GM19324 (cell line): ENCODE measurements around the gene MAN2B2.
"Not testable (repeated sequence)": the region's sequence is repeated elsewhere in the genome, so short reads cannot be mapped to it uniquely, and the experiment has no call there.

ENCODE experiments used
- ATAC-seq: cut with Tn5 transposase; IDR thresholded peaks from one replicate; pipeline ENCODE4 v1.9.1; 2021; ENCODE audit warnings: mild to moderate bottlenecking, moderate library complexity; ENCODE audit not compliant: unreplicated experiment, low FRiP score

The MAN2B2 gene

DNA sequence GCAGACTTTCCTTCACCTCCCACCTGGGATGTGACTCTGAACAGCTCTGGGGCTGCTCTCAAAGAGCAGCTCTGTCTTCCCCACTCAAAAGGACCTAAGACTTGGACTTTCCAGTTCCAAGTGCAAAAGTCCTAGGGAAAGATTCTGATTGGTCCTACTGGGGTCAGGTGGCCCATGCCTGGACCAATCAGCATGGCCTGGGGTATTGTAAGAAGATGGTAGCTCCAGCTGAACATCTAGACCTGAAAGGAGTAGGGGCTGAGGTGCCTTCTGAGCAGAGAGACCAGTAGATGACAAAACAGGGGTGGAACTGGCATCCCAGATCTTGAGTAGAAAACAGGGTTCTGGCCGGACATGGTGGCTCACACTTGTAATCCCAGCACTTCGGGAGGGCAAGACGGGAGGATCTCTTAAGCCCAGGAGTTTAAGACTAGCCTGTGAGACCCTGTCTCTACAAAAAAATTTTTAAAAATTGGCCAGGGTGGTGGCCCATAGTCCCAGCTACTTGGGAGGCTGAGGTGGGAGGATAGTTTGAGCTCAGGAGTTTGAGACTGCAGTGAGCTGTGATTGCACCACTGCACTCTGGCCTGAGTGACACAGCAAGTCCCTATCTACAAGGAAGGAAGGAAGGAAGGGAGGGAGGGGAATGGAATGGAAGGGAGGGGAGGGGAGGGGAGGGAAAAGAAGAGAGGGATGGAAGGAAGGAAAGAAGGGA, 38.1 kb downstream of the MAN2B2 start:
- ATAC-seq = no peak

DNA sequence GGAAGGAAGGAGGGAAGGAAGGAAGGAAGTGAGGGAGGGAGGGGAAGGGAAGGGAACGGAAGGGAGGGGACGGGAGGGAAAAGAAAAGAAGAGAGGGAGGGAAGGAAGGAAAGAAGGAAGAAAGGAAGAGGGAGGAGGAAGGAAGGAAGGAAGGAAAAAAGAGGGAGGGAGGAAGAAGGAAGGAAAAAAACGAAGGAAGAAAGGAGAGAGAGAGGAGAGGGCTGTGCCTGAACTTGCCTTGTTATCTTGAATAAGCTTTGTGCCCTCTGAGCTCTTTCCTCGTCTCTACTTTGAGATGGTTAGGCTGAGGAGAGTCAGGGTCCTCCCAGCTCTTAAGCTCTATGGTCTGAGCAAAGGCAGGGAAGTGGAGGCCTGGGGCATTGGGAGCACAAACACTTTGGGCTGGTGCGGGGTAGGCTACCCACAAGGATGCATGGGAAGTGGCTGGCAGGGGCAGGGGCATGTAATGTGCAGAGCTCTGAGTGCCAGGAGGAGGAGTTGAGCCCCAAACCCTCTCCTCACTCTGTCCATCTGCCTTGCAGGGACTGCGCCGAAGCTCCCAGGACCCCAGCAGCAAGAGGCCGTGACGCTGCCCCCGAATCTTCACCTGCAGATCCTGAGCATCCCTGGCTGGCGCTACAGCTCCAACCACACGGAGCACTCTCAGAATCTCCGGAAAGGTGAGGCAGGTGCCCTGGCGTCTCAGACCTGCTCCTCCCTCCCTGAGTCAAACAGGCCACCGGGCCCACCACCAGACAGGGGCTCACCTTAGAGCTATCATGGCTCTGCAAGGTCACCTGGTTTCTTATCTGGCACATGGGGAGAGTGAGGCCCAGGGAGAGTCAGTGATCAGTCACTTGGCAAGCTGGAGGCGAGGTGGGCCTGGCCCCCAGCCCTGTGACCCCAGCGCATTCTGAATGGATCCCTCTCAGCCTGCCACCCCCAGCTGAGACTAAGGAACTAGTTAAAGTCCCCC, 39.0 kb downstream of the MAN2B2 start:
- ATAC-seq = no peak

DNA sequence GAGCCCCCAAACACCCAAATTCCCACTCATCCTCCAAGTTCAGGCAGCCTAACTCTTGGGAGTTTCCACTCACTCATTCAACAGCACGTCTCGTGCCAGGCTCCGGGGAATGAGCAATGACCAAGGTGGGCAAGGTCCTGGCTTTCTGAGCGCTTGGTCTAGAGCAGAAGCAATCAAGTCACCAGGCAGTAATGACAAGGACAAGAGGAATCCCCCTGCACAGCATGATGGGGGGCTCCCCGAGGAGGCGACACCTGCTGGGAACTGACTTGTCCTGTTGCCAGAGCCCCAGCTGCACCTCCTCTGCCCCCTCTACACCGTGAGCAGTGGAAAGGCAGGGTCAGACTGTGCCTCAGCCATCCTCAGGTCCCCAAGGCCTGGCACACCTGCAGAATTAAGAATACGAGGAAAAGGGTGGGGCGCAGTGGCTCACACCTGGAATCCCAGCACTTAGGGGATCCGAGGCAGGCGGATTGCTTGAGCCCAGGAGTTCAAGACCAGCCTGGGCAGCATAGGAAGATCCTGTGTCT, 39.8 kb downstream of the MAN2B2 start:
- no peak for ATAC-seq

DNA sequence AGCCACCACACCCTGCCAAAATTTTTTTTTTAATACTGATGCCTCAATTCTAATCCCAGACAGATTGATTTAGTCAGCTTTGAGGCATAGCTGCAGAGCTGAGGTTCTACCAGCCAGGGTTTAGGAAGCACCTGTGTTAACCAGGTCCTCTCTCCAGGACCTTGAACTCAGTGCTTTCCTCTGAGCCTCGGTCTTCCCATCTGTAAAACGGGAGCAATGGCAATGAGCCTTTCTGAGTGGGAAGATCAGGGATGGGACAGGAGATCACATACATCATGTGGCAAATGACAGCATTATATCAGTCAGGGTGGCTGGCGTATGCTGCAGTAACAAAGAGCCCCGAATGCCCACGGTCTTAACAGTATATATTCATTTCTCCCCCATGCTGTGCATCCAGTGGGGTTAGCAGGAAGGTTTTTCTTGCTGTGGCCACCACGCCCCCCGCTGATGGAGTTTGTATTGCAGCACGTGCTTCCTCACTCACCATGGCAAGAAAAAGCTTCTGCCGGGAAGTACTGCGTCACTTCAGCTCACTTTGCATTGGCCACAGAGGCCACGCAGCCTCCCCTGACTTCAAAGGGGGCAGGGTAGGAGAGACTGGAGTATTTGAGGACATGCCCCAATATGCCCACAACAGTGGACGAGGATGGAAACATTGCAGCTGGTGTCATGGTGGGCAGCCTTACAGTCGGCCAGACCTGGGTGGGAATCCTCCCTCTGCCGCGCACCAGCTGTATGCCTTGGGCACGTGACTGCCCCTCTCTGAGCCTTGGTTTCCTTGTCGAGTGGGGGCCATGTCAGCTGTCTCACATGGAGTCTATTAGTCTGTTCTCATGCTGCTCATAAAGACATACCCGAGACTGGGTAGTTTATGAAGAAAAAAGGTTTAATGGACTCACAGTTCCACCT, 41.4 kb downstream of the MAN2B2 start:
- no peak for ATAC-seq

DNA sequence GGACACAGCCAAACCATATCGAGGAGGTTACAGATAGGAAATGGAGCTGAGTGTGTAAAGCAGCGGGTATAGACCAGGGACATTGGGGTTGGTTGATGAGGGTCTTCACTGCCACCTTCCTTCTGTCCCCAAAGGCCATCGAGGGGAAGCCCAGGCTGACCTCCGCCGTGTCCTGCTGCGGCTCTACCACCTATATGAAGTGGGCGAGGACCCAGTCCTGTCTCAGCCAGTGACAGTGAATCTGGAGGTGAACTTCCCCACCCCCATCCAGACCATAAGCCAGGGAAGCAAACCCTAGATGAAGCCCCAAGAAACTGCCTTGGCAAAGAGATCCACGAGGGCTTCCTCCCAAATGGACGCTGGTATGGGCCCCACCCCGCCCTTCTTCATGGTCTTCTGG, 42.3 kb downstream of the MAN2B2 start:
- no peak for ATAC-seq

DNA sequence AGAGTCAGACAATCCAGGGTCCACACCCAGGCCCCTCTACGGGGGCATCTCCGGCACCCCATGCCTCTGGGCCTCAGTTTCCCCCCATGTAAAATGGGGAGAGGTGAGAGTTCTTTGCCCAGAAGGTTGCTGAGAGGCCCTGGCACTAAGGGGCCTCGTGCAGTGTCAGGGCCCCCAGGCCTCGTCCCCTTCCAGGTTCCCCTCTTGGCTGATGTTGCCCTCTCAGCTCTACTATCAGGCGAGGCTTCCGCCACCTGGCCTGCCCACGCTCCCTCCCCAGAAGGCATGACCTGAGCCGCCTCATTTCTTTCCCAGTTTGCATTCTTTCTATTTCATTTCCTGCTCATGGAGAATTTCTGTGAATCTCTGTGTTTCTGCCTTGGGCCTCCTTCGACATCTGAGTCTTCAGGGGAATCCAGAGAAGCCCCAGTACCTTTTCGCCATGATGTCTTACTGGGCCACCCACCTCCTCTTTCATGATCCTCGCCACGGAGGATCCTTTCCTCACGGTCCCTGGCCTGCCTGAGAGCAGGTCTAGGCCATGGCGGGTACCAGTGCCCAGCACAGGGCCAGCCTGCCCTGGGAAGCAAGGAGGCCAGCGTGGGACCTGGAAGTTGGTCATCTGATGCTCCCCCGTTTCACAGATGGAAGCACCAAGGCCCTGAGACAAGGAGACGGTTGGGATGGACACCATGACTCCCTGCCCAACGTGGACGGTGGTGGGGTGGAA, 43.6 kb downstream of the MAN2B2 start:
- ATAC-seq = no peak

DNA sequence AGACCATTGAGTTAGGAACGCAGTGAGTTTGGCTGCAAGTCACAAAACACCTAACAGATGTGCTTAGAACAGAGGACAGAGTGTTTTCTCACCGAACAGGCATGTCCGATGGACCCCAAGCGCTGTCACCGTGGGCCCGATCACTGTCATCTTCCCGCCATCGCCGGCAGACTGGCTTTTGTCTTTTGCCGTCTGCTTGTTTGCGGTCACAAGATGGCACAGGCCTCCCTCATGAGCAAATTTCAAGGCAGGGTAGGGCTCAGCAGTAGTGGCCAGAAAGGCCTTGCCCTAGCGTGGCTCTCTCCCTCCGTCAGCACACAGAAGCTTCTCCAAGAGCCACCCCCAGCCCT, 44.1 kb downstream of the MAN2B2 start:
- ATAC-seq = no peak

DNA sequence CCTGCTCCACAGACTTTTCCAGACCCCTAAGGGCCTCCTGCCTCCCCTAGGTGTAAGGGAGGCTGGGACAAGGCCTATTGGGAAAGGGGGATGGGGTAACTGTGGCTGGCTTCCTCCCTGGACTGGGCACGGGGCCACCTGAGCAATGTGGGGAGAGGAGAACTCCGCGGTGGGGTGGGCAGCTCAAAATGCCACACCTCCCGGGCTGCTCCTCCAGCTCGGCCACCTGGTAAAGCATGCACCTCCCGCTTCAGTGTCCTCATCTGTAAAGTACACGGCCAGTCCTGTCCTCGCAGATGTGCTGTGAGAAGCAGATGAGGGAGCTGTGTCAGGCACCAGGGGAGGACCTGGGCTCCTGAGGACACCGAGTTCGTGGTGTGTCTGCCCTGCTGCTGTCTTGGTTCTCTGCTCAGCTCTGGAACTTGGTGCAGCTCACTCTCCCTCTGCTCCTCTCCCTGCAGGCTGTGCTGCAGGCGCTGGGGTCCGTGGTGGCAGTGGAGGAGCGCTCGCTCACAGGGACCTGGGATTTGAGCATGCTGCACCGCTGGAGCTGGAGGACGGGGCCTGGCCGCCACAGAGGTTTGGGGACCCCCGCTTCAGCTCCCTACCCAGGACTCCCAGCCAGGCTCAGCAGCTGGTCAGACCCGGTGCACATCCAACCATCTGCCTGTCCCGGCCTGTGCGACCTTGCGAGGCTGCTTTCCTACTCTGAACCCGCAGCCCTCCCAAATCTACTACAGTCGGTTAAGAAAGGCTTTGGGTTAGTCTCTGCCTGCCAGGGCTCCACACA, 44.7 kb downstream of the MAN2B2 start:
- ATAC-seq = no peak

DNA sequence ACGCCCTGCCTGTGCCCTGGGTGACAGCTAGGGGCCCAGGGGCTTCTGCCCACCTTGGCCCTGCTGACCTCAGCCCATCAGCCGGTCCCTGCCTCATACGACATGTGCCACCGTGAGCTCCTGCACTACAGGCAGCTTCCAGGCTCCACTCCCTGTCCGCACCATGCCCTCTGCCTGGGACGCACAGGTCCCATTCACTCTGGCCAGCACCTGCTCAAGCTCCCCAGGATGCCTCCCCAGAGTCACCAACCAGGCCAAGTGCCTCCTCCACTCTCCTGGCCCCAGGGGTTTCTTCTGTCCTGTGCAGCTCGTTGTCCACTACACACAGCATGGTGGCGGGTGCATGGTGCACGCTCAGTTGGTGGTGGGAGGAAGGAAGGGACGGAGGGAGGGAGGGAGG, 45.3 kb downstream of the MAN2B2 start:
- no peak for ATAC-seq

DNA sequence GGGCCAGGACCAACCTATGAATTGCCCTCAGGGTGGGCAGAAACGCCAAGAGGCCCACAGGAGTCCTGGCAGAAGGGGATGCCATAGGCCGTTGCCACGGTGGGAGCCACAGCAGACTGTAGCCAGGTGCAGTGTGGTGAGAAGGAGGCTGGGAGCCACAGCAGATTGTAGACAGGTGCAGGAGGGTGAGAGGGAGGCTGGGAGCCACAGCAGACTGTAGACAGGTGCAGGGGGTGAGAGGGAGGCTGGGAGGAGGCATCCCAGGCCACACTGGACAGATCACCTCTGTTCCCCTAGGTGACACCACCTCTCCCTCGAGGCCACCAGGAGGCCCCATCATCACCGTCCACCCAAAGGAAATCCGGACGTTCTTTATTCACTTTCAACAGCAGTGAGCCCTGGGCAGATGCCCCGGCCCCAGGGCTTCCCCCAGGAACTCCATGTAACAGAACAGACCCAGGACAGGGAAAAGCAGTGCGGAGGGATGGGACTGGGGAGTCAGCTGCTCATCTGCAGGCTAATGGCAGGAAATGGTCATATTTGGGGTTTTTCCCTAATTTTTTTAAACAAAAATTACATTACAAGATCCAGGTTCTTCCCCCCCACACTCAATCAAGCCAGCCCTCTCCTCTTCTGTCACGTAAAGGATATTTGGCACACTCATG, 46.0 kb downstream of the MAN2B2 start:
- ATAC-seq = no peak

DNA sequence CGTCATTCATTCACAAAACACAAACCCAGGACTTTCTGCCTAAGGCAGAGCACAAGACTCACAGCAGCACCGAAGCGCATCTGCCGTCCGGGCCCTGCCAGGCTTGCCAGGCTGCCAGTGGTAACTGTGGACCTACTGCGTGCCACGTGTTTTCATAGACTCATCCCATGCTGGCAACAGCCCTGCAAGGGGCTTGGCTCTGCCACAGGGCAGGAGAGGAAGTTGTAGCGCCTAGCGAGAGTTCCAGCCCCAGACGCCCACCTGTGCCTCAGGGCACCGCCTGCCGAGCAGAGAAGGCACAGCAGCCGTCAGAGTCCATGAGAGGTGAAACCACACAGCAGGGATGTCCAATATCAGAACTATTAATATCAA, 46.6 kb downstream of the MAN2B2 start:
- no peak for ATAC-seq

DNA sequence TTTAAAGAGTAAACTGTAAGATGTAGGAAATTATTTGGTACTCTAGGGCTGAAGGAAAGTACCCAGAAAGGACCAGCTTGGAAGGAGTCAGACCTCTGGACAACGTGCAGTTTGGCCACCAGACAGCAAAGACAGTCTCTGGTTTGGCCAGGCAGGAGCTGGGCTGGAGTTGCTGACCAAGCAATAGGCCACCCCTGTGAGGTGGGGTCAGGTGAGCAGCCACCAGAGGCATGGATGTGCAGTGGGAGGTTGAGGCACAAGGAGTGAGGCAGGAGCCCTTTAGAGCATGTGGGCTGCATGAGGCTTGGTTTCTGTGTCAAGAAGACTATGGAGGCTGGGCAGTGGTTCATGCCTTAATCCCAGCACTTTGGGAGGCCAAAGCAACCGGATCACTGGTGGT, 47.8 kb downstream of the MAN2B2 start:
- ATAC-seq = no peak

DNA sequence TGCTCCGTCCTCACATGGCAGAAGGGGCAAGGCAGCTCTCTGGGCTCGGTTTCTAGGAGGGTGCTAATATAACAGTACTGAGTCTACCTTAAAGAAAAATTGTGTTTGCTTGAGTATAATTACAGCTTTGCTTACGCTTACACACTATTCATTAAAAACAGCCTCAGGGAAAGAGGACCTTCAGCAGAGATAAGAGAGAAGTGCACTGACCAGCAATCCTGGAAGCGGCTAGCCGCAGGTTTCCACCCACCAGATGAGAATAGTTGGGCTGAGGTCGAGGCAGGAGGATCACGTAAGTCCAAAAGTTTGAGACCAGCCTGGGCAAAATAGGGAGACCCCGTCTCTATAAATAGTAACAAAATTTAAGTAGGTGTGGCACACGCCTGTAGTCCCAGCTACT, 50.3 kb downstream of the MAN2B2 start:
- no peak for ATAC-seq

DNA sequence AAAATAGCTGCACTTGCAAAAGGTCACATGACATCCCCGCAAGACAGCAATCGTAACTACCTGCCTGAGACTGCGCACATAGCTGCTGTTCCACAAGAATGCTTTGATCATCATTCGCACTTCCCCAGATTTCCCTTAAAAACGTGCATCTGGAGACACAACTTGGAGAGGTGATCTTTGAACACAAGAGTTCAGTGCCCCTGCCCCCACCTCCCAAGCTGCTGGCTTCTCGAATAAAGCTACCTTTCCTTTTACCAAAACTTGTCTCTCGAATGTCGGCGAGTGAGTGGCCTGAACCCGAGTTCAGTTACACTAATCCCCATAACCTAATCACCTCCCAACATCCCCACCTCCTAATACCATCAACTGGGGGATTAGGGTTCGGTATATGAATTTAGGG, 51.1 kb downstream of the MAN2B2 start:
- ATAC-seq = no peak

DNA sequence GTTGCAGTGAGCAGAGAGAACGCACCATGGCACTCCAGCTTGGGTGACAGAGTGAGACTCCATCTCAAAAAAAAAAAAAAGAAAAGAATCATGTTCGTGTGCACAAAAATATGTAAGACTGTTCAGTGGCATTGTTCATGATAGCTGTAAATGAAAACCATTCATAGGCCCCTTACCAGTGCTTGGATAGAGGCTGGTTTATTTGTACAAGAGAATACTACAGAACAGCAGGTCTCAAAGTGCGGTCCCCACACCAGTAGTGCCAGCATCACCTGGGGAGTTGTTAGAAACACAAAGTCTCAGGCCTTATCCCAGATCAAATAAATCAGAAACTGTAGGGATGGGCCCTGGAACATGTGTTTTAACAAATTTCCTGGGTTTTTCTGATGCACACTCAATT, 52.8 kb downstream of the MAN2B2 start:
- ATAC-seq = no peak

DNA sequence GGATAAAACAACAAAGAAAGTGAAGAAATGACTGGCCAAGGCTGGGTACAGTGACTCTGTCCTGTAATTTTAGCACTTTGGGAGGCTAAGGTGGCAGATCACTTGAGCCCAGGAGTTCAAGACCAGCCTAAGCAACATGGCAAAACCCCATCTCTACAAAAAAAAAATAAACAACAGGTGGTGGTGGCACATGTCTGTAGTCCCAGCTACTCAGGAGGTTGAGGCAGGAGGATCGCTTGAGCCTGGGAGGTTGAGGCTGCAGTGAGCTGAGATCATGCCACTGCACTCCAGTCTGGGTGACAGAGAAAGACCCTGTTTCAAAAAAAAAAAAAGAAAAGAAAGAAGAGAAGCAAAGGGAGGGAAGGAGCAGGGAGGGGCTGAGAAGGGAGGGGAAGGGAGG, 53.5 kb downstream of the MAN2B2 start:
- ATAC-seq = not testable (repeated sequence)

DNA sequence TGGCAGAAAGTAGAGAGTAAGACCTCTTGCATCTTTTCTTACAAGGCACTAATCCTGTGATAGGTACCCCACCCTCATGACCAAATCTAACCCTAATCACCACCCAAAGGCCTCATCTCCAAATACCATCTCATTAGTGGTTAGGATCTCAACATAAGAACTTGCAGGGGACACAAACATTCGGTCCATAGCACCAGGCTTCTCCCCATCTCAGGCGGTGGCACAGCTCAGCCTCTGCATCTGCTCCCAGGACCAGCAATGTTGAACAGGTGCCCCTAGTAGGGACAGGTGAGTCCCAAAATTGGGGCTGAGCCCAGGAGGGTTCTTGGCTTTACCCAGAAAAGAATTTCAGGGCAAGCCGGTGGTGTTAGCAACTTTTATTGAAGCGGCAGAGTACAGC, 57.1 kb downstream of the MAN2B2 start:
- ATAC-seq = no peak

DNA sequence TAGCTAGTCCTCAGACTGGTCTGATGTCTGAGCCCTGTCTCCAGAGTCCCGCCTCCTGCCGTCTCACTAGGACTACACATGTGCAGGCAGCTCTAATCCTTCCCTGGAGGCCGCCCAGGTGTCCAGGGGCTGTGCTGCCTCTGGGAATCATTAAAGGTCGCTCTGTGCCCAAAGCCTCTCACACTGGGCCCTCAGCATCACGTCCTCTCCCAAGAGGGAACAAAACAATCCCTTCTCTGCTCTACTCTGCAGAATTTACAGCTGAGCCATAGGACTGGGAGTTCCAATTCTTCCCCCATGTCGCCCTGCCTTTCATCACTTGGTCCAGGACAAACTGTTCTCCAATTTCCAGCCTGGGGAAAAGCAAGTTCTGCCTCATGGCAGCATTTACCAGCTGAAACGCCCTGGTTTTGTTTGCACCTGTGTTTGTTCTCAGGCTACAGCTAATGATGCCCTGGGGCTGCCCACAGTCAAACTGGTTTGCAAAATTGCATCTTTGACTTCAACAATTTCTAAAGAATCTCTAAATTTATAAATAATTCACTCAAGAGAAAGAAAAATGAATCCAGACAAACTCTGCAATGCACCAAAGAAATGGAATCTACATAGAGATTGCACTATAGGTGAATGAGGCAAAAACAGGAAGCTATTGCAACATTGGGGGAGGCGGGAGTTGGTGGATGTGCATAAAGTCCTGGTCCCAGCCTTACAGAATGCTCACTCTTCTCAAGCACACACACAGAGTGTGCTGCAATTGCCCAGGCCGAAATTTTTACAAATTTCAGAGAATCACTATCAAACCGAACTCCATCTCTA, 58.3 kb downstream of the MAN2B2 start:
- no peak for ATAC-seq
